ENCODE results near the gene CASZ1. TPM values are rescaled to one million over a fixed set of nuclear protein-coding genes. Genes with fewer than 3 reads are reported as not detected.

Gene CASZ1
- total RNA-seq, 2 experiments from 2014 or later, result 2.9 to 4.1 TPM

- TF ChIP-seq CTCF (IDR thresholded peaks at IDR 0.05), result no peak
- CTCF ChIA-PET, result no interaction called here
- Mint-ChIP-seq H3K9me3 (no peaks in the 10 kb centered on the region), H3K36me3 (ENCODE audit: low read depth) (no peaks in the 10 kb centered on the region), H3K27me3 (no peaks in the 10 kb centered on the region), H3K27ac (no peak overlapping the region), H3K4me1 (ENCODE audit: low read depth) (no peaks in the 10 kb centered on the region), H3K4me3 (no peak overlapping the region)
- intact Hi-C loops (cut with micrococcal nuclease), result no loop called here
- ATAC-seq (no peak), DNase-seq (no peak)
- POLR2A ChIA-PET, result no interaction called here
Observed at GRCh38 chr1:10670190-10670589, 126.3 kb downstream of the CASZ1 start.

- no peaks in the 10 kb centered on the region for H3K9me3 Mint-ChIP-seq
- DNase-seq (no peak), ATAC-seq (no peak)
- H3K27ac Mint-ChIP-seq, result no peak overlapping the region
- H3K36me3 Mint-ChIP-seq (ENCODE audit: low read depth), result no peaks in the 10 kb centered on the region
- H3K4me1 Mint-ChIP-seq (ENCODE audit: low read depth), result no peaks in the 10 kb centered on the region
- intact Hi-C loops (cut with micrococcal nuclease), result no loop called here
- no peaks in the 10 kb centered on the region for H3K27me3 Mint-ChIP-seq
- no peak overlapping the region for H3K4me3 Mint-ChIP-seq
- ChIA-PET POLR2A (interaction anchor here (0.9 kb wide), 1 partner anchor 9 kb away, joined by 3 read pairs; no protein-coding TSS in a partner anchor), CTCF (no interaction called here)
- TF ChIP-seq CTCF (IDR thresholded peaks at IDR 0.05), result no peak
Observed at GRCh38 chr1:10669570-10669969, 126.9 kb downstream of the CASZ1 start.

GRCh38 chr1:10667861-10668761 is 128.3 kb downstream of the CASZ1 start:
- no peak for TF ChIP-seq CTCF (IDR thresholded peaks at IDR 0.05)
- no peak for DNase-seq
- Mint-ChIP-seq H3K4me3 (no peak overlapping the region), H3K36me3 (ENCODE audit: low read depth) (no peaks in the 10 kb centered on the region), H3K27me3 (no peaks in the 10 kb centered on the region), H3K9me3 (no peaks in the 10 kb centered on the region), H3K4me1 (ENCODE audit: low read depth) (no peaks in the 10 kb centered on the region), H3K27ac (no peak overlapping the region)
- intact Hi-C loops (cut with micrococcal nuclease), result no loop called here
- ChIA-PET POLR2A (interaction anchor here (0.9 kb wide), 1 partner anchor 11 kb away, joined by 3 read pairs; no protein-coding TSS in a partner anchor), CTCF (no interaction called here)
- no peak for ATAC-seq

- DNase-seq, result no peak
- CTCF ChIA-PET, result no interaction called here
- no peak for TF ChIP-seq CTCF (IDR thresholded peaks at IDR 0.05)
- ATAC-seq, result no peak
- Mint-ChIP-seq H3K9me3 (no peaks in the 10 kb centered on the region), H3K27me3 (no peaks in the 10 kb centered on the region), H3K4me1 (ENCODE audit: low read depth) (no peaks in the 10 kb centered on the region), H3K27ac (no peak overlapping the region), H3K4me3 (no peak overlapping the region), H3K36me3 (ENCODE audit: low read depth) (no peaks in the 10 kb centered on the region)
- intact Hi-C loops (cut with micrococcal nuclease), result no loop called here
- POLR2A ChIA-PET, result no interaction called here
Observed at GRCh38 chr1:10665930-10666850, 130.3 kb downstream of the CASZ1 start.
